GM12878 (cell line): ENCODE data around the gene RARRES1. TPM values are rescaled to one million over a fixed set of nuclear protein-coding genes. Genes with fewer than 3 reads are reported as not detected.

ENCODE experiments used
- ASH2L ChIP-seq: fragments of 300-600, 200-600 bp; sonication (generic); IDR thresholded peaks from 2 replicates; pipeline ENCODE4 v1.6.1; 2017; ENCODE audit warnings: low read depth, mild to moderate bottlenecking, borderline replicate concordance
- BCL11A ChIP-seq: IDR thresholded peaks from 2 replicates; pipeline ENCODE4 v1.6.1; 2011; ENCODE audit warnings: low read depth, low read length
- BCL3 ChIP-seq: IDR thresholded peaks from 2 replicates; pipeline ENCODE4 v1.6.1; 2011; ENCODE audit warnings: borderline replicate concordance, low read depth, mild to moderate bottlenecking, moderate library complexity, low read length; ENCODE audit not compliant: insufficient read depth, poor library complexity, severe bottlenecking
- CTCF ChIP-seq, 3 experiments: IDR thresholded peaks in 2 of 3; conservative IDR thresholded peaks in 1 of 3; 2 replicates each; pipeline ENCODE4 v1.5.1; 2011; ENCODE audit warnings: low read depth in 3 of 3, low read length in 3 of 3, mild to moderate bottlenecking in 3 of 3, control low read depth in 2 of 3, moderate library complexity in 2 of 3, inconsistent platforms in 1 of 3, mixed read lengths in 1 of 3; ENCODE audit not compliant: control insufficient read depth in 2 of 3, insufficient read depth in 1 of 3; ENCODE audit errors: extremely low read depth in 1 of 3
- MAX ChIP-seq: IDR thresholded peaks from 2 replicates; pipeline ENCODE4 v1.6.1; 2012; ENCODE audit warnings: low read depth, low read length, improper control_type of control experiment
- PRDM15 ChIP-seq: fragments of 450-650 bp; formaldehyde crosslinking; IDR thresholded peaks from 2 replicates; pipeline ENCODE4 v1.4.0; 2020; ENCODE audit warnings: mild to moderate bottlenecking, moderate library complexity
- ZNF24 ChIP-seq: fragments of 450-650 bp; IDR thresholded peaks from 2 replicates; pipeline ENCODE4 v1.6.1; 2017; ENCODE audit warnings: antibody characterized with exemption, mild to moderate bottlenecking
- polyA plus RNA-seq, 11 experiments: library from polyadenylated mRNA; depleted of rRNA in 4 of 11; unstranded in 6 of 11; stranded (reverse) in 5 of 11; fragments of >200 nt; fragmentation: Nextera tagmentation in 4 of 11; fragmentation: Illumina TruSeq in 1 of 11; extraction: Ambion mirVana in 4 of 11; extraction: Trizol in 1 of 11; gene quantifications; 1 replicate in 1 of 11; 2 replicates in 10 of 11; pipeline versions ENCODE4 v1.2.1 to v1.2.3, GENCODE V29; 2011 to 2016; ENCODE audit warnings: inconsistent platforms in 2 of 11, missing spikeins in 2 of 11, low read depth in 1 of 11
- total RNA-seq, 4 experiments: library from RNA; depleted of rRNA in 3 of 4; stranded (reverse); fragments of >200 nt in 3 of 4; fragmentation: Illumina TruSeq in 1 of 4; extraction: Trizol in 1 of 4; gene quantifications; 2 replicates each; pipeline versions ENCODE4 v1.2.1 to v1.2.3, GENCODE V29; 2013 to 2021

RARRES1 gene
- total and polyA plus RNA-seq, 10 of the 15 experiments (the other 5 are each of a cell fraction or from before 2014, with no cell fraction given), result 0.02 to 0.83 (median 0.63) TPM; not detected in 7

- TF ChIP-seq PRDM15 (no peak), CTCF (IDR thresholded peaks at IDR 0.05 in 2 of 3, conservative IDR thresholded peaks at IDR 0.05 in 1 of 3; ENCODE audit: control insufficient read depth in 2 of 3, extremely low read depth in 1 of 3, insufficient read depth in 1 of 3, low read depth in 3 of 3, low read length in 3 of 3) (no peak), MAX (no peak), BCL11A (no peak), ZNF24 (no peak), BCL3 (no peak), ASH2L (no peak)
These were observed 42.7 kb upstream of the RARRES1 start (continued) for GRCh38 chr3:158774965-158775364.
